ENCODE results near the gene MEIOSIN.

GRCh38 chr19:45715139-45715538, 18.1 kb upstream of the MEIOSIN start:
- TF ChIP-seq, protein P1, sequence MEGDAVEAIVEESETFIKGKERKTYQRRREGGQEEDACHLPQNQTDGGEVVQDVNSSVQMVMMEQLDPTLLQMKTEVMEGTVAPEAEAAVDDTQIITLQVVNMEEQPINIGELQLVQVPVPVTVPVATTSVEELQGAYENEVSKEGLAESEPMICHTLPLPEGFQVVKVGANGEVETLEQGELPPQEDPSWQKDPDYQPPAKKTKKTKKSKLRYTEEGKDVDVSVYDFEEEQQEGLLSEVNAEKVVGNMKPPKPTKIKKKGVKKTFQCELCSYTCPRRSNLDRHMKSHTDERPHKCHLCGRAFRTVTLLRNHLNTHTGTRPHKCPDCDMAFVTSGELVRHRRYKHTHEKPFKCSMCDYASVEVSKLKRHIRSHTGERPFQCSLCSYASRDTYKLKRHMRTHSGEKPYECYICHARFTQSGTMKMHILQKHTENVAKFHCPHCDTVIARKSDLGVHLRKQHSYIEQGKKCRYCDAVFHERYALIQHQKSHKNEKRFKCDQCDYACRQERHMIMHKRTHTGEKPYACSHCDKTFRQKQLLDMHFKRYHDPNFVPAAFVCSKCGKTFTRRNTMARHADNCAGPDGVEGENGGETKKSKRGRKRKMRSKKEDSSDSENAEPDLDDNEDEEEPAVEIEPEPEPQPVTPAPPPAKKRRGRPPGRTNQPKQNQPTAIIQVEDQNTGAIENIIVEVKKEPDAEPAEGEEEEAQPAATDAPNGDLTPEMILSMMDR (IDR thresholded peaks at IDR 0.05): no peak
- no peak for TF ChIP-seq POLR2A (IDR thresholded peaks at IDR 0.05)

All from heart left ventricle (tissue), 13 donors.